HG03025 (cell line): ENCODE results near the gene PCED1B.
"Not testable (repeated sequence)": the region's sequence is repeated elsewhere in the genome, so short reads cannot be mapped to it uniquely, and the experiment has no call there.

Experiments
- ATAC-seq: cut with Tn5 transposase; IDR thresholded peaks from one replicate; pipeline ENCODE4 v1.9.1; 2021; ENCODE audit warnings: mild to moderate bottlenecking, moderate library complexity; ENCODE audit not compliant: unreplicated experiment, low FRiP score

The PCED1B gene

DNA sequence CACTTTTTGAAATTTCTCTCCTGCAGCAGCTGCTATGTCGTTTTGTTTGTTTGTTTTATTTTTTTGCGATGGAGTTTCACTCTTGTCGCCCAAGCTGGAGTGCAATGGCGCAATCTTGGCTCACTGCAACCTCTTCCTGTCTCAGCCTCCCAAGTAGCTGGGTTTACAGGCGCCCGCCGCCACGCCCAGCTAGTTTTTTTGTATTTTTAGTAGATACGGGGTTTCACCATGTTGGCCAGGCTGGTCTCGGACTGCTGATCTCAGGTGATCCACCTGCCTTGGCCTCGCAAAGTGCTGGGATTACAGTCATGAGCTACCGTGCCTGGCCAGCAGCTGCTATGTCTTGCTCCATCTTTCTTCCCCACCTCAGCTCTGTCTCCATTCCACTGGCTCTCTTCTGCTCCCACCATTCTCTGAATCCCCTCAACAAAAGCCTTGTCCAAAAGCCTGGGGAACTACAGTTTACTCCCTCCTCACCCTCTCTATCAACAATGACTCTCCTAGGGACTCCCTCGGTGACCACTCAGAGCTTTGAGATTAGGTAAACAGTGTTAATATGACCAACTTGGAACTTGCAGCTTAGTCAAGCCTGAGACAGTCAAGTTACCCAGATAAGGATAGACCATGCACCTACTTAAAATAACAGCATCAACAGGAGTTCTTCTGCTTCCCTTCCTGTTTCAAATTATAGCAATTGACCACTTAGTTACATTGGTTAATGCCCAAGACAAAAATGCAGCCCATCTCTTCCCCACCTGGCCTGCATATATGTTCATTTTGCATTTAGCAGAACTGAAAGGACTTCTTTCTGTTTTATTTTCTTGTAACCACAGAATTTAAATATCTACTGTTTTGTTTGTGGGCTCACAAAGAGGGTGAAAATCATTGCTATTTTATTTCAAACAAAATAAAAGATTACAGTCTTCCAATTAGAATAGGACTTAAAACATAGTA lies 189.4 kb downstream of the PCED1B start:
- peak; percentile 81 for ATAC-seq

GRCh38 chr12:47269916-47270315 lies 190.5 kb downstream of the PCED1B start:
- no peak for ATAC-seq

- no peak for ATAC-seq
Observed at GRCh38 chr12:47270782-47271664, 191.6 kb downstream of the PCED1B start.

DNA sequence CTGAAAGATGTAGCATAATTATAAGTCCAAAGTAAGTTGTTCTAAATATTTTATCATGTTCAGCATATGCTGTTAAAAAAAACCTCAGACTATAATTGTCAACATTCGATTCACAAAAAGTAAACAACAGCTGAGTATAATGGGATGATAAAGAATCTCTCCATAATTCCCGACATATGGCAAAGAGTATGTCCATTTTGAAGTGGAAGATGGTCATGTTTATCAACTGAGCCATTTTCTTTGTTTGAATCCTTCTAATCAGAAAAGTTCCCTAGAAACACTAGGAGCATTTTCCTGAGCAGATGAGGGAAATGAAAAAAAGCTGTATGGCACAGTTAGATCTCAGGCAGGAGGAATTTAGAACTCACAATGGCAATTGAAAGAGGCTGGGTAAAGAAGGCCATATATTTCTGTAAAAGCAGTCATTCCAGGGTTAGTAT lies 192.4 kb downstream of the PCED1B start:
- ATAC-seq, result no peak

DNA sequence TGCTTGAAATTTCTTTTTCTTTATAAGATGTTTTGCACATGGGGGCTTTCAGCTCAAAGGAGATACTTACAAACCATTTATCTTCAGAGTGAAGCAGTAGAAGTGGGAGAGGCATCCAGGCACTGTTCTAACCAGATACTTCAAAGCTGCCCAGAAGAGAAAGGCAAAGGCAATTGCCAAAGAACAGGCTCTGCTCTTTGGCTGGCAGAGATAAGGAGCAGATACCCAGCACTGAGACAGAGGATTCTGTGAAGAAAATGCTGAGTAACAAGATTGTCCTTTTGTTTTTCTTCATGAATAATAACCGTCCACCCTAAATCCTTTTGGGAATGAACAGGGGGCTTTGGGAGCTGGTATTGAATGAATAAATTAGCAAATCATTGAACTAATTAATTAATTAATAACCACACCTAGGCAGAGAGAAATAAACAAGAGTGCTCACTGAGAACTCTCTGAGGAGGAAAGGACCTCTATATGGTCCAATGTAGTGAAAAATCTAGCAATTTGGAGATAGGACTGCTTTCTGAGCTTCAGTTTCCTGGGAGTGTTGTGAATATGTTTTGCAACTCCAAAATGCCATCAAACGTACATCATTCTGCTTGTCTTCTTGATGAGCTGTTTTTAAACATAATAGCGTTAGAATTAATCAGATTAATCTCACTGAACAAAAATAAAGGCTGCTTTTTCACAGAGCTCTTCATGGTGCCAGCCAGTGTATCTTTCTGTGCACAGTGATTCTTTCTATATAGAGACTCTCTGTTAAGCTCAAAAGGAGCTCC lies 193.2 kb downstream of the PCED1B start:
- no peak for ATAC-seq

- no peak for ATAC-seq
Observed at GRCh38 chr12:47273191-47273626, 193.8 kb downstream of the PCED1B start.

- no peak for ATAC-seq
Observed at GRCh38 chr12:47274760-47275159, 195.3 kb downstream of the PCED1B start.

GRCh38 chr12:47276253-47276620 lies 196.8 kb downstream of the PCED1B start:
- no peak for ATAC-seq

GRCh38 chr12:47276621-47277309 lies 197.3 kb downstream of the PCED1B start:
- peak; percentile 95 for ATAC-seq

- ATAC-seq, result no peak
Observed at GRCh38 chr12:47277972-47278448, 198.6 kb downstream of the PCED1B start.

DNA sequence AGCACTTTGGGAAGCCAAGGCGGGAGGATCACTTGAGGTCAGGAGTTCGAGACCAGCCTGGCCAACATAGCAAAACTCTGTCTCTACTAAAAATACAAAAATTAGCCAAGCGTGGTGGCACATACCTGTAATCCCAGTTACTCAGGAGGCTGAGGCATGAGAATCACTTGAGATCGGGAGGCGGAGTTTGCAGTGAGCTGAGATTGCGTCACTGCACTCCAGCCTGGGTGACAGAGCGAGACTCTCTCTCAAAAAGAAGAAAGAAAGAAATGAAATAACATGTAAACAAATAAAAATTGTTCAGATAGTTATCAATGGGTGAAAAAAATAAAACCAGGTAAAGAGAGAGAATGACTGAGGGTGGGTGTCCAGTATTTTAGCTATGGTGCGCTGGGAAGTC lies 200.3 kb downstream of the PCED1B start:
- ATAC-seq, result not testable (repeated sequence)

DNA sequence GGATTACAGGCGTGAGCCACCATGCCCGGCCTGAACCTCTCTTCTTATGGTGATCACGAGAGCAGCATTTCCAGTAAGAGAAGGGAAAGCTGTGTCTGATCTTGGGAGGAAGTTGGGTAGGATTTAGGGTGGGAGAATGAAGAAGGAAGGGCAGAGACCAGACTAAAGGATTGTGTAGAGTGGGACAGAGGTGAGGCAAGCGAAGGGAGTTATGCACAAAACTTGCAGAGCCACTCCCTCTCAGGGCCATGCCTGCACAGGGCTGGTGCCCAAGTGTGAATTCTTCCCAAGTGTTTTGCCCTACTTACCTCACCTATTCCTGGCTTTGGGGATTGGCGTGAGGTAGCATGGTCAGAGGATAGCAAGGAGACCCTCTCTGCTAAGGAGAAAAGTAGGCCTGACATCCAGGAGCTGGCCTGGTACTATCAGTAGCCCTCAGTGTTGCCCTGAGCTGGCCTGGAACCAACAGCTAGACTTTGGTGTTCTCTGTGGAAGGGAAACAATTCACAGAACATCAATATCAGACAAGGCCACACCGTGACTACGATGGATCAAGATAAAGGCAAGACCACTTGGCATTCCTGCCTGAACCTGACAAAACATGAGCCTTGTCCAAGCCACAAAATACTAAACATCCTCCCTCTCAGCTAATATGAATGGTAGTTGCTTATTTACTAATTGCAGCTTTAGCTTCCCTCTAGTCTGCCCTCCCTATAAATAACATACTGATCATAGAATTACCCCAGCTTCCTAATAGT lies 201.3 kb downstream of the PCED1B start:
- no peak for ATAC-seq

DNA sequence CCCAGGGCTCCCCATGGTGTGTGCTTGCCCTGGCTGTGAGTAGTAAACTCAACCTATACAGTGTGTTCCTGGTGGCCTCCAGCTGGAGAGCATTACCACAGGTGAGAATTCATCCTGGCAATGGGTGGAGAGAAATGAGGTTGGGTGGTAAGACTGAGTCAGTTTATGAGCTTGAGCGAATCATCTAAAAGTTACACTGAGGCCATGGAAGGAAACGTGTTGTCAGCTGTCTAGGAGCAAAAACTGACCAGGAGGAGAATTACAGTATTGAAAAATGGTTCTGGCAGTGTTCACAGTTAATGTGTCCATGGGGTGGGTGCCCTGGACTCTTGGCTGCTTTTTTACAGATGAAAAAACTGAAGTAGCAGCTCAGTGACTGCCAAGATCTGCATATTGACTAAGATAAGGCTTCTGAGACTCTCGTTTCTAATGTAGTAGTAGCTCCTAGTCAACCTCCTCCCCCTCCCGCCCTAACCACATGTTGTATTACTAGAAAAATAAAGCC lies 202.3 kb downstream of the PCED1B start:
- no peak for ATAC-seq

- no peak for ATAC-seq
Observed at GRCh38 chr12:47282206-47282605, 202.8 kb downstream of the PCED1B start.
